ENCODE data around the gene FIBCD1. TPM values are rescaled to one million over a fixed set of nuclear protein-coding genes. Genes with fewer than 3 reads are reported as not detected.

Gene FIBCD1
- total and polyA plus RNA-seq, 2 of the 8 experiments (the other 6 are each of a cell fraction or from before 2014, with no cell fraction given), result 6.1 to 8.8 TPM

GRCh38 chr9:130981756-130982137, 42.7 kb upstream of the FIBCD1 start (continued):
- TF ChIP-seq CHD7 (IDR thresholded peaks at IDR 0.05; ENCODE audit: insufficient replicate concordance, low read length) (no peak), MAFK (IDR thresholded peaks at IDR 0.05; ENCODE audit: low read depth, low read length) (no peak), TBP (IDR thresholded peaks at IDR 0.05; ENCODE audit: low read depth, low read length) (no peak), SP1 (IDR thresholded peaks at IDR 0.05; ENCODE audit: low read depth, low read length) (no peak), SIN3A (conservative IDR thresholded peaks at IDR 0.05 in 1 of 2, IDR thresholded peaks at IDR 0.05 in 1 of 2; ENCODE audit: low read depth in 1 of 2, low read length in 2 of 2) (no peak), GABPA (IDR thresholded peaks at IDR 0.05; ENCODE audit: borderline replicate concordance, insufficient read depth, low read length) (no peak), SIX5 (IDR thresholded peaks at IDR 0.05; ENCODE audit: low read depth, low read length) (no peak), KDM1A (IDR thresholded peaks at IDR 0.05; ENCODE audit: borderline replicate concordance, low read length) (no peak), TAF7 (optimal IDR thresholded peaks at IDR 0.05; ENCODE audit: borderline replicate concordance, low read depth, low read length) (no peak), POU5F1 (IDR thresholded peaks at IDR 0.05; ENCODE audit: low read depth, low read length) (no peak), BRCA1 (IDR thresholded peaks at IDR 0.05; ENCODE audit: low read depth, low read length) (no peak), JUND (IDR thresholded peaks at IDR 0.05; ENCODE audit: low read length) (no peak), CBX8 (IDR thresholded peaks at IDR 0.05; ENCODE audit: borderline replicate concordance, low read depth, low read length) (no peak)
